Breast epithelium (tissue), 3 donors: Measurements from ENCODE around the gene NAIF1.

Experiments used
- CTCF ChIP-seq, 3 donors: fragments of 450-650 bp; IDR thresholded peaks; one replicate each; pipeline ENCODE4 v1.5.1; 2016 to 2017; ENCODE audit warnings: antibody characterized with exemption in 3 of 3, mild to moderate bottlenecking in 3 of 3, moderate library complexity in 3 of 3
- POLR2A ChIP-seq: fragments of 450-650 bp; IDR thresholded peaks from one replicate; pipeline ENCODE4 v1.6.1; 2016; ENCODE audit warnings: antibody characterized with exemption, mild to moderate bottlenecking, moderate library complexity

GRCh38 chr9:128026255-128026772 lies 40.8 kb downstream of the NAIF1 start:
- TF ChIP-seq CTCF (IDR thresholded peaks at IDR 0.05): no peak
- TF ChIP-seq POLR2A: no peak
